OCI-LY1 (cell line): ENCODE data around the gene COL20A1.

Experiments used
- EZH2 ChIP-seq: fragments of 200-600 bp; sonication (generic), shearing (Covaris generic); IDR thresholded peaks from 2 replicates; pipeline ENCODE4 v1.8.0; 2017; ENCODE audit warnings: borderline replicate concordance, mixed run types, mild to moderate bottlenecking, antibody characterized with exemption, low read length, moderate library complexity, mixed read lengths
- TF ChIP-seq, protein P1 (sequence below): fragments of 200-600 bp; sonication (generic), shearing (Covaris generic); IDR thresholded peaks from 2 replicates; pipeline ENCODE4 v1.5.1; 2017; ENCODE audit warnings: mild to moderate bottlenecking, antibody characterized with exemption, low read length, moderate library complexity, mixed read lengths

DNA sequence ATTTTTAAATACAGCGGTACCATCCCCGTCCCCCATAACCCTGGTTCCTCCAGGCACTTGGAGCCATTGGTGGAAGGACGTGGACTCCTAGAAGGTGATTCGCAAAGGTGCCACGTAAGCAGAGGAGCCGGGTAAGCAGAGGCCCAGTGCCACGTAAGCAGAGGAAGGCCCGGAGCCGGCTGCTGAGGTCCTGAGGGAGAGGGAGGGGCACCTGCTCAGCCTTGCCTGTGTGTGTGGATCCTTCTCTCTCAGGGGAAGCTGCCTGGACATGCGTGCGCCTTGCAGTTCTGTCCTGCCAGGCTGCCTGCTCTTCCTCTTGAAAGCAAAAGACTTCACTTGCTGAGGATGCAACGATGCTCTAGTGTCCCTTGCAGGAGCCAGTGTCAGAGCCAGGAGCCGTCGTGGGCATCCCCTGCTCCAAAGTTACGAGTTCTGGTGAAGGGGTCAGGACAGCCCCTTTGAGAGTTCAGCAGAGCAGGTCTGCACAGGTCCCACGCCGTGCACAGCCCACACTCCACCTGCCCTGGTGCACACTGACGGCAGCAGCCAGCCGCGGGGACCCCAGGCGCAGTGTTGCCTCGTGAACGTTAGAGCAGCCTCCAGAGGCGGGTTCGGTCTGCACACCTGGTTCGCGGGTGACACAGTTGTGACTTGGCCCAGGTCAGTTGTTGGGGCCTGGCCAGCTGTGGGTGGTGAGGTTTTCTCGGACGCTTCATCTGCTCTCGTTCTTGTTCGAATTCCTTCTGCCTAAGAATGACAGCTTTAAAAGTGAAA is 36.9 kb upstream of the COL20A1 start:
- no peak for TF ChIP-seq EZH2
- TF ChIP-seq, protein P1, sequence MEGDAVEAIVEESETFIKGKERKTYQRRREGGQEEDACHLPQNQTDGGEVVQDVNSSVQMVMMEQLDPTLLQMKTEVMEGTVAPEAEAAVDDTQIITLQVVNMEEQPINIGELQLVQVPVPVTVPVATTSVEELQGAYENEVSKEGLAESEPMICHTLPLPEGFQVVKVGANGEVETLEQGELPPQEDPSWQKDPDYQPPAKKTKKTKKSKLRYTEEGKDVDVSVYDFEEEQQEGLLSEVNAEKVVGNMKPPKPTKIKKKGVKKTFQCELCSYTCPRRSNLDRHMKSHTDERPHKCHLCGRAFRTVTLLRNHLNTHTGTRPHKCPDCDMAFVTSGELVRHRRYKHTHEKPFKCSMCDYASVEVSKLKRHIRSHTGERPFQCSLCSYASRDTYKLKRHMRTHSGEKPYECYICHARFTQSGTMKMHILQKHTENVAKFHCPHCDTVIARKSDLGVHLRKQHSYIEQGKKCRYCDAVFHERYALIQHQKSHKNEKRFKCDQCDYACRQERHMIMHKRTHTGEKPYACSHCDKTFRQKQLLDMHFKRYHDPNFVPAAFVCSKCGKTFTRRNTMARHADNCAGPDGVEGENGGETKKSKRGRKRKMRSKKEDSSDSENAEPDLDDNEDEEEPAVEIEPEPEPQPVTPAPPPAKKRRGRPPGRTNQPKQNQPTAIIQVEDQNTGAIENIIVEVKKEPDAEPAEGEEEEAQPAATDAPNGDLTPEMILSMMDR, result no peak
